ENCODE results near the gene NUP43. TPM values are rescaled to one million over a fixed set of nuclear protein-coding genes. Genes with fewer than 3 reads are reported as not detected.
"Not testable (repeated sequence)": the region's sequence is repeated elsewhere in the genome, so short reads cannot be mapped to it uniquely, and the experiment has no call there.

Gene NUP43
- total RNA-seq, 1 donor from 2014 or later: 39.7 TPM

DNA sequence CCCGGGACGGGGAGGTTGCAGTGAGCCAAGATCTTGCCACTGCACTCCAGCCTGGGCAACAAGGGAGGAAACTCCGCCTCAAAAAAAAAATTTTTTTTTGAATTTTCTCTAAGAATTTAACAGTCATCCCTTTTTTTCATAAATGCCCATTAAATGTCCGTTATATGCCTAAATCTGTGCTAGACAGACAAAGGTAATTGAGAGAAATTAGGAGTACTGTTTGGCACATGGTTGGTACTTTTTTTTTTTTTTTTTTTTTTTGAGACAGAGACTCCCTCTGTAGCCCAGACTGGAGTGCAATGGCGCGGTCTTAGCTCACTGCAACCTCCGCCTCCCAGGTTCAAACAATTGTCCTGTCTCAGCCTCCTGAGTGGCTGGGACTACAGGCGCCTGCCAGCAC is 4.9 kb upstream of the NUP43 start:
- Mint-ChIP-seq H3K4me1 (ENCODE audit: low read depth, unreplicated experiment) (peaks cover 6% of the 10 kb centered on the region), H3K27ac (ENCODE audit: unreplicated experiment) (no peak overlapping the region), H3K27me3 (ENCODE audit: low read depth, unreplicated experiment) (no peaks in the 10 kb centered on the region), H3K36me3 (ENCODE audit: low read depth, unreplicated experiment) (no peaks in the 10 kb centered on the region), H3K9me3 (ENCODE audit: unreplicated experiment) (no peaks in the 10 kb centered on the region), H3K4me3 (ENCODE audit: unreplicated experiment) (peak overlapping the region; percentile 96)
- H3K36me3 ChIP-seq (ENCODE audit: insufficient read depth, low read length): no peaks in the 10 kb centered on the region
- no peaks in the 10 kb centered on the region for H3K27me3 ChIP-seq (ENCODE audit: insufficient read depth, low read length)
- H3K4me2 ChIP-seq (ENCODE audit: low read length): peak overlapping the region; percentile 92
- H3K27ac ChIP-seq (ENCODE audit: low read depth, low read length): no peak overlapping the region
- H4K20me1 ChIP-seq (ENCODE audit: insufficient read depth, low read length): peaks cover 57% of the 10 kb centered on the region
- no peak overlapping the region for H2AFZ ChIP-seq (ENCODE audit: low read depth, low read length)
- no peaks in the 10 kb centered on the region for H3K9me3 ChIP-seq (ENCODE audit: insufficient read depth, low read depth, low read length)
- TF ChIP-seq, protein P1, sequence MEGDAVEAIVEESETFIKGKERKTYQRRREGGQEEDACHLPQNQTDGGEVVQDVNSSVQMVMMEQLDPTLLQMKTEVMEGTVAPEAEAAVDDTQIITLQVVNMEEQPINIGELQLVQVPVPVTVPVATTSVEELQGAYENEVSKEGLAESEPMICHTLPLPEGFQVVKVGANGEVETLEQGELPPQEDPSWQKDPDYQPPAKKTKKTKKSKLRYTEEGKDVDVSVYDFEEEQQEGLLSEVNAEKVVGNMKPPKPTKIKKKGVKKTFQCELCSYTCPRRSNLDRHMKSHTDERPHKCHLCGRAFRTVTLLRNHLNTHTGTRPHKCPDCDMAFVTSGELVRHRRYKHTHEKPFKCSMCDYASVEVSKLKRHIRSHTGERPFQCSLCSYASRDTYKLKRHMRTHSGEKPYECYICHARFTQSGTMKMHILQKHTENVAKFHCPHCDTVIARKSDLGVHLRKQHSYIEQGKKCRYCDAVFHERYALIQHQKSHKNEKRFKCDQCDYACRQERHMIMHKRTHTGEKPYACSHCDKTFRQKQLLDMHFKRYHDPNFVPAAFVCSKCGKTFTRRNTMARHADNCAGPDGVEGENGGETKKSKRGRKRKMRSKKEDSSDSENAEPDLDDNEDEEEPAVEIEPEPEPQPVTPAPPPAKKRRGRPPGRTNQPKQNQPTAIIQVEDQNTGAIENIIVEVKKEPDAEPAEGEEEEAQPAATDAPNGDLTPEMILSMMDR (IDR thresholded peaks at IDR 0.05; ENCODE audit: insufficient read depth, low read depth, low read length): no peak
- no peak for TF ChIP-seq EZH2 (IDR thresholded peaks at IDR 0.05; ENCODE audit: insufficient read depth, low read length)
- H3K9ac ChIP-seq (ENCODE audit: low read length): no peak overlapping the region
- FAIRE-seq (no peak), DNase-seq (ENCODE audit: low read depth) (no peak)
- no peak overlapping the region for H3K4me3 ChIP-seq (ENCODE audit: insufficient read depth, low read depth, low read length)
- peaks cover 70% of the 10 kb centered on the region for H3K79me2 ChIP-seq (ENCODE audit: insufficient read depth, low read length)
- H3K4me1 ChIP-seq (ENCODE audit: insufficient read depth, low read length): peaks cover 4% of the 10 kb centered on the region

DNA sequence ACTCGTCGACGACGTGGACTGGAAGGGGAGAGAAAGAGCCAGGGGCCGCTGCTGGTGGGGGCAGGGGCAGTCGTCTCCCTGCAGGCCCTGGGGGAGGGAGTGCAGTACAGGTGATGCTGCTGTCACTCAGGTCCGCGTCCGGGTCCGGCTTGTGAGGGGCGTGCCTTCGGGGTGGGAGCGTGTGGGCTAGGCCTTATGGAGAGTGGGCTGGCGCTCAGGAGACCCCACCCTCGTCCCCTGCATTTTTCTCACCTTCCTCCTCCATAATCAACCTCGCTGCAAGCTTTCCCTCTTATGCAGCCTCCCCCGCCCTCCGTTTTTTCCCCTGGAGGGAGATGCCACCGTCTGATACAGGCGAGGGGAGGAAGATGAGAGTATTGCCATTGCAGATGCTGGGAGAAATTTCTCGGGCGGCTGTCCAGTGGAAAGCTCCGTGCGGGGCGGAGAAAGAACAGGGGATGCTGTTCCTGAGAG is 3.8 kb upstream of the NUP43 start:
- H3K36me3 ChIP-seq (ENCODE audit: insufficient read depth, low read length): no peaks in the 10 kb centered on the region
- DNase-seq (ENCODE audit: low read depth) (peak; percentile 45), FAIRE-seq (no peak)
- H2AFZ ChIP-seq (ENCODE audit: low read depth, low read length): peak overlapping the region; percentile 91
- H3K36me3 Mint-ChIP-seq (ENCODE audit: low read depth, unreplicated experiment): no peaks in the 10 kb centered on the region
- peak overlapping the region; percentile 96 for H3K4me3 Mint-ChIP-seq (ENCODE audit: unreplicated experiment)
- H3K27me3 Mint-ChIP-seq (ENCODE audit: low read depth, unreplicated experiment): no peaks in the 10 kb centered on the region
- peak overlapping the region; percentile 95 for H3K4me3 ChIP-seq (ENCODE audit: insufficient read depth, low read depth, low read length)
- peak overlapping the region; percentile 92 for H3K4me2 ChIP-seq (ENCODE audit: low read length)
- H3K9ac ChIP-seq (ENCODE audit: low read length): peak overlapping the region; percentile 96
- H3K27ac ChIP-seq (ENCODE audit: low read depth, low read length): peak overlapping the region; percentile 81
- H3K4me1 Mint-ChIP-seq (ENCODE audit: low read depth, unreplicated experiment): peaks cover 6% of the 10 kb centered on the region
- H3K27ac Mint-ChIP-seq (ENCODE audit: unreplicated experiment): peak overlapping the region; percentile 83
- no peaks in the 10 kb centered on the region for H3K9me3 ChIP-seq (ENCODE audit: insufficient read depth, low read depth, low read length)
- H3K27me3 ChIP-seq (ENCODE audit: insufficient read depth, low read length): no peaks in the 10 kb centered on the region
- H3K79me2 ChIP-seq (ENCODE audit: insufficient read depth, low read length): peaks cover 70% of the 10 kb centered on the region
- TF ChIP-seq, protein P1 (IDR thresholded peaks at IDR 0.05; ENCODE audit: insufficient read depth, low read depth, low read length): no peak
- no peak for TF ChIP-seq EZH2 (IDR thresholded peaks at IDR 0.05; ENCODE audit: insufficient read depth, low read length)
- peaks cover 9% of the 10 kb centered on the region for H3K4me1 ChIP-seq (ENCODE audit: insufficient read depth, low read length)
- no peaks in the 10 kb centered on the region for H3K9me3 Mint-ChIP-seq (ENCODE audit: unreplicated experiment)
- peaks cover 48% of the 10 kb centered on the region for H4K20me1 ChIP-seq (ENCODE audit: insufficient read depth, low read length)

DNA sequence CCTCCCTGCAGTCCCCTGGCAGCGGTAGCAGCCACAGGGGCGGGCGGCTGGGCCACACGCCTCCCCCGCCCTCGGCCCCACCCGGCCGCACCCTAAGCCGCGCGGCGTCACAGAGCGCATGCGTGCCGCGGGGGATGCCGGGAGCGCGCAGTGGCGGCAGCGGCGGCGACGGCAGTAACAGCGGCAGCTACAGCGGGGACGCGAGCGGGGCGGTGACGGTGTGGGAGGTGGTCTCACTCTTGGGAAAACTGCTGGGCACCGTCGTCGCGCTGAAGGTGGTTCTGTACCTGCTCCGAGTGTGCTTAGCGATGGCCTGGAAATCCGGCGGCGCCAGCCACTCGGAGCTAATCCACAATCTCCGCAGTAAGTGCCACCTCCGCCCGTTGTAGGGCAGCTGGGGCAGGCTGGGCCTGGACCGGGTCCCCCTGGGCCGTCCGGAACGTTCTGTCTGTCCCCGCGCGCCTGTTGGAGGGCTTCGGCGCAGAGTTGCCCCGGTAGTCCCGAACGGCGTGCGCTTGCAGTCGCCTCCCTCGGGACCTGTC is 3.3 kb upstream of the NUP43 start, which contains the start of gene PCMT1:
TSS of gene PCMT1 (plus strand) at position 148 of the 542 bp plus-strand sequence. CDS start at position 309, 161 bp downstream.
- Histone ChIP-seq H3K4me2 (ENCODE audit: low read length) (peak within 1 kb of the TSS; percentile 92), H3K9ac (ENCODE audit: low read length) (peak within 1 kb of the TSS; percentile 96), H2AFZ (ENCODE audit: low read depth, low read length) (peak within 1 kb of the TSS; percentile 91), H3K4me3 (ENCODE audit: insufficient read depth, low read depth, low read length) (peak within 1 kb of the TSS; percentile 95), H3K9me3 (ENCODE audit: insufficient read depth, low read depth, low read length) (no peaks in the 10 kb centered on the region), H3K27me3 (ENCODE audit: insufficient read depth, low read length) (no peaks in the 10 kb centered on the region), H3K36me3 (ENCODE audit: insufficient read depth, low read length) (no peaks in the 10 kb centered on the region), H3K4me1 (ENCODE audit: insufficient read depth, low read length) (peaks cover 9% of the 10 kb centered on the region), H3K79me2 (ENCODE audit: insufficient read depth, low read length) (peaks cover 69% of the 10 kb centered on the region), H4K20me1 (ENCODE audit: insufficient read depth, low read length) (peaks cover 43% of the 10 kb centered on the region), H3K27ac (ENCODE audit: low read depth, low read length) (peak within 1 kb of the TSS; percentile 81)
- H3K27me3 Mint-ChIP-seq (ENCODE audit: low read depth, unreplicated experiment): no peaks in the 10 kb centered on the region
- TF ChIP-seq, protein P1 (IDR thresholded peaks at IDR 0.05; ENCODE audit: insufficient read depth, low read depth, low read length): no peak
- TF ChIP-seq EZH2 (IDR thresholded peaks at IDR 0.05; ENCODE audit: insufficient read depth, low read length): no peak
- no peaks in the 10 kb centered on the region for H3K36me3 Mint-ChIP-seq (ENCODE audit: low read depth, unreplicated experiment)
- no peak for FAIRE-seq
- no peaks in the 10 kb centered on the region for H3K9me3 Mint-ChIP-seq (ENCODE audit: unreplicated experiment)
- peak within 1 kb of the TSS; percentile 96 for H3K4me3 Mint-ChIP-seq (ENCODE audit: unreplicated experiment)
- peak; percentile 83 for DNase-seq (ENCODE audit: low read depth)
- peak within 1 kb of the TSS; percentile 83 for H3K27ac Mint-ChIP-seq (ENCODE audit: unreplicated experiment)
- H3K4me1 Mint-ChIP-seq (ENCODE audit: low read depth, unreplicated experiment): peaks cover 6% of the 10 kb centered on the region

DNA sequence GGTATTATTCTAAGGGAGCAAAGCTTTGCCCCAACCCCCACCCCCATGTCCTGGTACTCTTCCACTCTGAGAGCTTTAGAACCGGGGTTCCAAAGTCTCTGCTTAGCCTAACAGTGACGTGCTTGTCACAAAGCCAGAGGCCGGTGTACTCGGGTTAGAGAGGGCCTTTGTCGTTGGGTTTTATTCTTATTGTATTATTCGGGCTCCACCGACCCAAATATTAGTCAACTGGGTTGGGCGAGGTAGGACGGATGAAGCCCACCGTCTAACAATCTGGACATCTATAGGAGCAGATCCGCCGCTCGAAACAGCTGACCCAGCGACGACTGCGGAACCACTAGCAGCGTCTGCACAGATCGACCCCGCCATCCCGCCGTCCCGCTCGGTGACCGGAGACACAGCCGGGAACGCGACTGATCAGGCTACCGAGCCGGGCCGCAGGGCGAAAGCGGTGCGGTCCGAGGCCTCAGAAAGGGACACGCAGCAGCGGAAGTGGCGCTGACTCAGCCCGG is 2.8 kb upstream of the NUP43 start:
- not testable (repeated sequence) for H3K36me3 Mint-ChIP-seq (ENCODE audit: low read depth, unreplicated experiment); H3K27me3 ChIP-seq (ENCODE audit: insufficient read depth, low read length); H3K36me3 ChIP-seq (ENCODE audit: insufficient read depth, low read length); FAIRE-seq; H3K4me1 Mint-ChIP-seq (ENCODE audit: low read depth, unreplicated experiment); H3K4me1 ChIP-seq (ENCODE audit: insufficient read depth, low read length); H3K9me3 Mint-ChIP-seq (ENCODE audit: unreplicated experiment); H3K27me3 Mint-ChIP-seq (ENCODE audit: low read depth, unreplicated experiment); DNase-seq (ENCODE audit: low read depth); H3K27ac Mint-ChIP-seq (ENCODE audit: unreplicated experiment); H3K9me3 ChIP-seq (ENCODE audit: insufficient read depth, low read depth, low read length)
- H3K4me3 Mint-ChIP-seq (ENCODE audit: unreplicated experiment): peak overlapping the region; percentile 96
- Histone ChIP-seq H3K27ac (ENCODE audit: low read depth, low read length) (peak overlapping the region; percentile 69), H3K4me3 (ENCODE audit: insufficient read depth, low read depth, low read length) (peak overlapping the region; percentile 95), H3K4me2 (ENCODE audit: low read length) (peak overlapping the region; percentile 92), H3K9ac (ENCODE audit: low read length) (peak overlapping the region; percentile 96), H4K20me1 (ENCODE audit: insufficient read depth, low read length) (peaks cover 38% of the 10 kb centered on the region), H3K79me2 (ENCODE audit: insufficient read depth, low read length) (peaks cover 69% of the 10 kb centered on the region), H2AFZ (ENCODE audit: low read depth, low read length) (peak overlapping the region; percentile 63)

Measured in astrocyte (in vitro differentiated cells and primary cell).